ENCODE data around the gene FSIP1.

Gene FSIP1

GRCh38 chr15:39720081-39720480 lies 62.6 kb downstream of the FSIP1 start:
- no peak for DNase-seq (ENCODE audit: low read depth)

- no peak for DNase-seq (ENCODE audit: low read depth)
These were observed 63.5 kb downstream of the FSIP1 start for GRCh38 chr15:39719109-39719508.

- no peak for DNase-seq (ENCODE audit: low read depth)
These were observed 65.5 kb downstream of the FSIP1 start for GRCh38 chr15:39717134-39717533.

GRCh38 chr15:39714251-39714650 lies 68.4 kb downstream of the FSIP1 start:
- DNase-seq (ENCODE audit: low read depth), result no peak

GRCh38 chr15:39713846-39714245 lies 68.8 kb downstream of the FSIP1 start:
- no peak for DNase-seq (ENCODE audit: low read depth)

GRCh38 chr15:39710681-39711080 lies 72.0 kb downstream of the FSIP1 start:
- DNase-seq (ENCODE audit: low read depth), result no peak

- no peak for DNase-seq (ENCODE audit: low read depth)
These were observed 72.7 kb downstream of the FSIP1 start for GRCh38 chr15:39709941-39710340.

GRCh38 chr15:39706206-39706605 lies 76.4 kb downstream of the FSIP1 start:
- DNase-seq (ENCODE audit: low read depth), result no peak

GRCh38 chr15:39704689-39705088 lies 78.0 kb downstream of the FSIP1 start:
- no peak for DNase-seq (ENCODE audit: low read depth)

GRCh38 chr15:39704235-39704634 lies 78.4 kb downstream of the FSIP1 start:
- DNase-seq (ENCODE audit: low read depth), result no peak

GRCh38 chr15:39701988-39702387 lies 80.7 kb downstream of the FSIP1 start:
- DNase-seq (ENCODE audit: low read depth), result no peak

GRCh38 chr15:39700375-39700700 lies 82.3 kb downstream of the FSIP1 start:
- DNase-seq (ENCODE audit: low read depth), result no peak

GRCh38 chr15:39699516-39700374 lies 82.9 kb downstream of the FSIP1 start:
- DNase-seq (ENCODE audit: low read depth), result no peak

- DNase-seq (ENCODE audit: low read depth), result no peak
These were observed 83.9 kb downstream of the FSIP1 start for GRCh38 chr15:39698444-39699390.

GRCh38 chr15:39697509-39697908 lies 85.1 kb downstream of the FSIP1 start:
- no peak for DNase-seq (ENCODE audit: low read depth)

- DNase-seq (ENCODE audit: low read depth), result no peak
These were observed 86.8 kb downstream of the FSIP1 start for GRCh38 chr15:39695793-39696192.

- no peak for DNase-seq (ENCODE audit: low read depth)
These were observed 90.0 kb downstream of the FSIP1 start for GRCh38 chr15:39692356-39693327.

- DNase-seq (ENCODE audit: low read depth), result no peak
These were observed 91.6 kb downstream of the FSIP1 start for GRCh38 chr15:39690881-39691634.

- no peak for DNase-seq (ENCODE audit: low read depth)
These were observed 94.7 kb downstream of the FSIP1 start for GRCh38 chr15:39687965-39688364.

GRCh38 chr15:39685999-39686613 lies 96.5 kb downstream of the FSIP1 start:
- DNase-seq (ENCODE audit: low read depth), result no peak

- DNase-seq (ENCODE audit: low read depth), result no peak
These were observed 97.3 kb downstream of the FSIP1 start for GRCh38 chr15:39685367-39685766.
